ENCODE measurements around the gene MEIS3.
"Not testable (repeated sequence)": the region's sequence is repeated elsewhere in the genome, so short reads cannot be mapped to it uniquely, and the experiment has no call there.

MEIS3 gene

GRCh38 chr19:47416643-47416985 is 2.7 kb downstream of the MEIS3 start:
- DNase-seq (ENCODE audit: low read depth in 2 of 2): no peak

GRCh38 chr19:47415953-47416642 is 3.2 kb downstream of the MEIS3 start:
- no peak for DNase-seq (ENCODE audit: low read depth in 2 of 2)

- no peak for DNase-seq (ENCODE audit: low read depth in 2 of 2)
Measured at GRCh38 chr19:47414469-47414868, 4.9 kb downstream of the MEIS3 start.

- no peak for DNase-seq (ENCODE audit: low read depth in 2 of 2)
Measured at GRCh38 chr19:47413941-47414340, 5.4 kb downstream of the MEIS3 start.

GRCh38 chr19:47411696-47412095 is 7.6 kb downstream of the MEIS3 start:
- not testable (repeated sequence) for DNase-seq (ENCODE audit: low read depth in 2 of 2)

GRCh38 chr19:47411101-47411500 is 8.2 kb downstream of the MEIS3 start:
- DNase-seq (ENCODE audit: low read depth in 2 of 2): no peak

- DNase-seq (ENCODE audit: low read depth in 2 of 2): no peak
Measured at GRCh38 chr19:47408156-47408938, 11.0 kb downstream of the MEIS3 start.

- no peak for DNase-seq (ENCODE audit: low read depth in 2 of 2)
Measured at GRCh38 chr19:47407417-47407774, 11.9 kb downstream of the MEIS3 start.

GRCh38 chr19:47406711-47407416 is 12.5 kb downstream of the MEIS3 start:
- DNase-seq (ENCODE audit: low read depth in 2 of 2): no peak

GRCh38 chr19:47405854-47406417 is 13.4 kb downstream of the MEIS3 start:
- no peak for DNase-seq (ENCODE audit: low read depth in 2 of 2)

GRCh38 chr19:47405197-47405550 is 14.2 kb downstream of the MEIS3 start:
- no peak for DNase-seq (ENCODE audit: low read depth in 2 of 2)

GRCh38 chr19:47404334-47405196 is 14.8 kb downstream of the MEIS3 start:
- no peak for DNase-seq (ENCODE audit: low read depth in 2 of 2)

- no peak for DNase-seq (ENCODE audit: low read depth in 2 of 2)
Measured at GRCh38 chr19:47402504-47402903, 16.8 kb downstream of the MEIS3 start.

- DNase-seq (ENCODE audit: low read depth in 2 of 2): no peak
Measured at GRCh38 chr19:47398707-47399597, 20.4 kb downstream of the MEIS3 start.

GRCh38 chr19:47391510-47392223 is 27.7 kb downstream of the MEIS3 start:
- DNase-seq (ENCODE audit: low read depth in 2 of 2): peak; percentile 61 to 84

- DNase-seq (ENCODE audit: low read depth in 2 of 2): no peak
Measured at GRCh38 chr19:47390533-47391488, 28.5 kb downstream of the MEIS3 start.

GRCh38 chr19:47389150-47389556 is 30.2 kb downstream of the MEIS3 start:
- no peak for DNase-seq (ENCODE audit: low read depth in 2 of 2)

GRCh38 chr19:47388721-47389120 is 30.6 kb downstream of the MEIS3 start:
- DNase-seq (ENCODE audit: low read depth in 2 of 2): not testable (repeated sequence)

- not testable (repeated sequence) for DNase-seq (ENCODE audit: low read depth in 2 of 2)
Measured at GRCh38 chr19:47387623-47388022, 31.7 kb downstream of the MEIS3 start.
